Dermis blood vessel endothelial cell (primary cell): Measurements from ENCODE around the gene ADD2. TPM values are rescaled to one million over a fixed set of nuclear protein-coding genes. Genes with fewer than 3 reads are reported as not detected.
A peak's percentile ranks its signal among the peaks of the same experiment; 100 is the strongest.
"Not testable (repeated sequence)": the region's sequence is repeated elsewhere in the genome, so short reads cannot be mapped to it uniquely, and the experiment has no call there.

Experiments
- DNase-seq: peaks from one replicate; pipeline ENCODE4 v3.0.0; 2010
- total RNA-seq: library from RNA; depleted of rRNA; stranded (reverse); fragments of >200 nt; gene quantifications from 2 replicates; pipeline ENCODE4 v1.2.3, GENCODE V29; 2014

The ADD2 gene
- total RNA-seq, result 4.6 and 13.3 TPM in 2 replicates

GRCh38 chr2:70767699-70768589 is at the start of gene ADD2:
Gene ADD2 (minus strand): TSS chr2:70768200. CDS start chr2:70706408, 61,792 bp downstream.
- peak; percentile 45 for DNase-seq

DNA sequence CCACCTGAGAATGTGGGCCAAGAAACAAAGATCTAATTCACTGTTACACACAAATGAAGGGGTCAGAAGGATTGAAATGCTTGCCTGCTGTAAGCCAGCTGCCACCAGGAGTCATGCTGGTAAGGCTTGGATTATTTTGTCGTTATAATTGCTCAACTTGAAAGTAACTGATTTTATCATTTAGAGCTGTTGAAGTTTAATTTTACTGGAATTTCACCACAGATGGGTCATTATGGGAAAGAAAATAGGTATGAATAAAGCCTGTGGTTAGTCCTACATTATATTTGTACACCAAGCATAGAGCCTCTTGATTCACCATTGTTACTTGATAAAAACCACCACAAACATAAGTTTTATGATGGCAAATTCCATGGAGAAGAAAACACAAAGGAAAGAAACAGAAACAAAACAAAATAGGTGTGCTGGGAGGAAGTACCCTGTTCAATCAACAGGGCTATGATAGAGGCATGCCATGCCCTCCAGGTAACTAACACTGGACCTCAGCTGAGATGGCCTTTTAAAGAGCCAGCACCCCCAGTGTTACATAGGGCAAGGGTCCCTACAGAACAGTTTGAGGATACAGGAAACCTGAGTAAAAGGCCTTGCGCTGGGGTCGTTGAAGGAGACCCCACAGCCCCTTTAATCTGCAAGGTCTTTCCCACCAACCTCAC is 49.4 kb upstream of the ADD2 start:
- no peak for DNase-seq

GRCh38 chr2:70816726-70817125 is 48.7 kb upstream of the ADD2 start:
- DNase-seq, result no peak

GRCh38 chr2:70808983-70809958 is 41.3 kb upstream of the ADD2 start:
- DNase-seq, result no peak

DNA sequence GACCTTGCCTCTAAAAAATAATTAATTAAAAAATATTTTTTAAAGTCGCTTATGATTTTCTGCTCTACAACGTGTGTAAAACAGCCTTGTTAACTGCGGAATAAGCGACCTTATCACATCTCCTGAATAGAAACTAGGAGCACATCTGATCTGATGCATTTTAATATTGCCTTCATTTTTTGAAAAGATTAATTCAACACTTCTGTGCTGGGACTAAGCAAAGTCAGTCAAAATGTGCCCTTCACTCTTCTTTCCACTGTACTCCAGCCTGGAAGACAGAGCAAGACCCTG is 39.8 kb upstream of the ADD2 start:
- DNase-seq, result no peak

DNA sequence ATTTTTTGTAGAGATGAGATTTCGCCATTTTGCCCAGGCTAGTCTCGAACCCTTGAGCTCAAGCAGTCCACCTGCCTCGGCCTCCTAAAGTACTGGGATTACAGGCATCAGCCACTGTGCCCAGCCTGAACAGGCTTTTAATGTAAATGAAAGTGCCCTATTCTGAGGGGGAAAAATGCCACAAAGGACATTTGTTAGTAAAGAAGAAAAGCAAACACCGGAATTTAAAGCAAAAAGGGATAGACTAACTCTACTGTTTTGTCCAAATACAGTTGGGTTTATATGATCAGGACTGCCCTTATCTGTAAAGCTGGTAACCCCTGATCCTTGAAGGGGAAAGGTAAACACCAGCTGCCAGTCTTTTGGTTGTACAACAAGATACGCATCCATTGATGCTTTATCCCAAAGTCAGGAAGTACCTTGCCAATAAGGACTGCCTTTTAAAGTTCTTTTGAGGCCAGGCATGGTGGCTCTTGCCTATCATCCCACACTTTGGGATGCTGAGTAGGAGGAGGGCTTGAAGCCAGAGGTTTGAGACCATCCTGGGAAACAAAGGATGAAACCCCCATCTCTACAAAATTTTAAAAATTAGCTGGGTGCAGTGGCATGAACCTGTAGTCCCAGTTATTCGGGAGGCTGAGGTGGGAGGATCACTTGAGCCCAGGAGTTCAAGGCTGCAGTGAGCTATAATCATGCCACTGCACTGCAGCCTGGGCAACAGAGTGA is 39.3 kb upstream of the ADD2 start:
- no peak for DNase-seq

DNA sequence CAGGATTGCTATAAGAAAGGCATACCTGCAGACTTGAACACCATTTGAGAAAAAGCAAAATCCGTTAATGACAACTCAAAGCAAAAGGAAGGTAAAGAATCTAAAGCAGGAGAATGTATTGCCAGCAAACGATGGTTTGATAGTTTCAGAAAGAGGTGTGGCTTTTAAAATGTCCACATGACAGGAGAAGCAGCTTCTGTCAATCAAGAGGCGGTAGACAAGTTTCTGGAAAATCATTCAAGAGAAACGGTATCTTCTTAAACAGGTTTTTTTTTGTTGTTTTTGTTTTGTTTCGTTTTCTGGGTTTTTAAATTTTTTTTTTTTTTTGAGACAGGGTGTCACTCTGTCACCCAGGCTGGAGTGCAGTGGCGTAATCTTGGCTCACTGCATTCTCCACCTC is 38.6 kb upstream of the ADD2 start:
- no peak for DNase-seq

- DNase-seq, result no peak
Observed at GRCh38 chr2:70806013-70806412, 38.0 kb upstream of the ADD2 start.

DNA sequence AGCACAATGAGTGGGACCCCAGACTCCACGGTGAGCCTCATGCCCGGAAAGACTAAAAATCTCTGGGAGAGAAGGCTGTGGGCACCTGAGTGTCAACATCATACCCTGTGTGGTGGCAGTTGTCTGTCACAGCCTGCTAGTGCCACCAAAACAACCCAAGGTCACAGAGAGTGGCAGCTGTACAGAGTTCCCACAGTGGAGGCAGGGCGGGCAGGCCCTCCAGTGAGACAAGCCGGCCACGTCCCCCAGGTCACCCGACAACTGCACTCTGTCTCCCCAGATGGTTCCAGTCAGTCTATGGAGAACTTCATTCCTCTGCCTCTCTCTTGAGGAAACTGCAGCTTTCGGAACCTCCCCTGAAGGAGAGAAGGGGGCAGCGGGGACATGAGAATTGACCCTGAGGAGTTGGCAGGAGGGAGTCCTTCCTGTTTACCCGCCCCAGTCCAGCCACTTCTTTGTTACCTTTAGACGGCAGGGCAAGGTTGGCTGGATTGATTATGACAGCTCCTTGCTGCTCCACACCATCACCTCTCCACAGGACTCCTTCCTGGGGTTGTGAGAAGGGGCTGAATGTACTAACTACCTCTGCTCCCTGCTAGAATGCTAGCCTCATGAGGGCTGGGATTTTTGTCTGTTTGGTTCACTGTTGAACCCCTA is 33.7 kb upstream of the ADD2 start:
- DNase-seq, result no peak

- no peak for DNase-seq
Observed at GRCh38 chr2:70799706-70800105, 31.7 kb upstream of the ADD2 start.

DNA sequence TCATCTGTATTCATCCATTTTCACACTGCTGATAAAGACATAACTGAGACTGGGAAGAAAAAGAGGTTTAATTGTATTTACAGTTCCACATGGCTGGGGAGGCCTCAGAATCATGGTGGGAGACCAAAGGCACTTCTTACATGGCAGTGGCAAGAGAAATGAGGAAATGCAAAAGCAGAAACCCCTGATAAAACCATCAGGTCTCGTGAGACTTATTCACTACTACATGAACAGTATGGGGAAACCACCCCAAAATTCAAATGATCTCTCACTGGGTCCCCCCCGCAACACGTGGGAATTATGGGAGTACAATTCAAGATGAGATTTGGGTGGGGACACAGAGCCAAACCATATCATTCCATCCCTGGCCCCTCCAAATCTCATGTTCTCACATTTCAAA is 30.0 kb upstream of the ADD2 start:
- not testable (repeated sequence) for DNase-seq

DNA sequence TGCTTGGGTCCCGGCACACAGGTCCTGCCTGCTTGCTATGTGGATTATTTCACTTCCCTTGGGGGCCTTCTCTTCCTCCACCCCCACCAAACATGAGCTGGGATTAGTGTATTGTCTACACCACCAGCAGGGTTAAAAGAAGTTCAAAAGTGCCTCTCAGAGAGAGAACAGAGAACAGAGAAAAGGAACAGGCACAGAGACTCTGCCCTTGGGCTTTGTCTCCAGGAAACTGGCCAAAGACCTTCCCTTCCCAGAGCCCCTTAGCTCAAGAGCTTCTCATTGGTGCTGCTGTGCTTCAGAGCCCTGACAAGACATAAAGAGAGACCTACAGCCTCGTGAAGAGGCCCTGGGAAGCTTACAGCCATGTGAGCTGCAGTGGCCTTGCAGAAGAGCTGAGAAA is 29.5 kb upstream of the ADD2 start:
- DNase-seq, result no peak

DNA sequence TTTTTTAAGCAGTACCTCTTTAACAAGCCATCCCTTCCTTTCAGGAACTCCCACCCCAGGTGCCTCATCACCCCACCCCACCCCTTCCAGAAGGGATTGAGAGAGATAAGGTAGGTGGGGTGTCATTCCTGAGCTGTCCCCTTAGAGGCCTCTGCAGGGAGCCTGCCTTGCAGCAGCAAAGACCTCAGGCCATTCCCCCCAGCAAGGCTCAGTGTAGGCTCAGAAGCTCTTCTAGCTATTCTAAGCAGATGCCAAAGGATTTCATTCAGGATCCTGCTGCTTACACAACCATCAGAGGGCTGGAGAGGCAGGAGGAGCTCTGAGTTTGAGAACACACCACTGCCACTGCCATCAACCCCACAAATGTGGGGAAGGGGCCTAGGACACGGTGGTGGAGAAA is 28.3 kb upstream of the ADD2 start:
- DNase-seq, result no peak

DNA sequence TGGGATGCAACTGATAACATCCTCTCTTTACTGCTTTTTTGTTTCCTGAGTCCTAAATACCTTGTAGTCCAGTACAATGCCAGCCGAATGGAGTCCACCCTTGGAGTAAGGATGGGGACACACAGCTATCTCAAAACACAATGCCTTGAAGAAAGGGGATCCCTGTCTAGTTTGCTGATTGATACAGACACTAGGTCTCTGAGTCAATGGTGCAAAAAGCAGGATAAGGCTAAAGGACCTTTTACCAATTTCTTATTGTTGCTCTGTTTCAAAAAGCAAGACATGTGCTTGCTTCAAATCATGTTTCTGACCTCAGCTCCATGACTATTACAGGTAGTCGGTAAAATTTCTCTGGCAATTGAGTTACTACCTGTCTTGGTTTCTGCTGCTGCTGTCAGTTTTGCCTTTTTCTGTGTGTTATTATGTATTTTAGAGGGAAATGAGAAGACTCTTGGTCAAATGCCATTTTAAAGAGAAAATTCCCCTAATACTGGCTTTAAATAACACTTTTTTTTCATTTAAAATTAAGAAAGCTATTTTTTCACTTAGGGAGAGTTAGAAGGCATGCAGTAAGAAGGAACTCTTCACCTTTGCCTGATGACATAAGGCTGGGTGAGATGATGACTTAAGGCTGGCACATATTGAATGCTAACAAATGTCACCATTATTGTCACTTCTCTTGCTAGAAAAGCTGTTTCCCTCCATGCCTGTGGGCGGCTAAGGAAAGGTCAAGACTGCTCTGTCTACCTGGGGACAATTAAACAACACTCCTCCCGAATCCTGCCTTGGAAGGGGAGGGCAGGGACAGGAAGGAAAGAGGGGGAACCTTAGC is 27.4 kb upstream of the ADD2 start:
- no peak for DNase-seq

GRCh38 chr2:70793450-70793849 is 25.4 kb upstream of the ADD2 start:
- DNase-seq, result no peak

DNA sequence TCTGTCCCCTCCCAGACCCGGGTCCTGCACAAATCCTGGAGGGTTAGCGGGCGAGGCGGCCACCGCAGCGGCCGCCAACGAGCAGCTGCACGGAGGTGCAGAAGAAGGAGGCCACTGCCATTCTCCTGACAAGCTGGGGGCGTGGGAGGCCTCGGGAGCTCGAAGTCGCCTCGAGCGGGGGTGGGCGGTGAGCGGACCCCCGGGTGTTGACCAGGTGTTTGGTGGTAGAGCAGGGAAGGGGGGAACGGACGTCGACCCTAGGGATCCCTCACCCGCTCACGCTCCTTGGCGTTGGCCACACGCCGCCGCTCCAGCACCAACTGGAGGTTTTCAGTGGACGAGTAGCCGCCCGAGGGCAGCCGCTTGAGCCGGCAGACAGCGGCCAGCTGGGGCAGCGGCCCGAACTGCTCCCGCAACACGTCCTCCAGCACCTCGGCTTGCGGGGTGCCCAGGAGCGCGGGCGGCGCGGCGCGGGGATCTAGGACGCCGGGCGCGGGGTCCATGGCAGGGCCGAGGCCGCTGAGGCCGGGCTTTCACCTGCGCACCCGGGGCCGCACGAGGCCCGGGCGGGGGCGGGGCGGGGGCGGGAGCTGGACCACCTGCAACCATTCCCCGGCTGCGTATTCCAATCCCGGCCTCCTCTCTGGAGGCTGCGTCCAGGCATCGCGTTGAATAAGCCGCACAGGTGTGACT is 22.3 kb upstream of the ADD2 start, which contains the start of gene FIGLA:
Gene FIGLA, minus strand, starts transcription at position 508 of the 693 bp plus-strand sequence. Its CDS starts 5 bp downstream, at position 503.
- DNase-seq, result peak; percentile 29

GRCh38 chr2:70789304-70790135 is 21.5 kb upstream of the ADD2 start:
- DNase-seq, result peak; percentile 85

DNA sequence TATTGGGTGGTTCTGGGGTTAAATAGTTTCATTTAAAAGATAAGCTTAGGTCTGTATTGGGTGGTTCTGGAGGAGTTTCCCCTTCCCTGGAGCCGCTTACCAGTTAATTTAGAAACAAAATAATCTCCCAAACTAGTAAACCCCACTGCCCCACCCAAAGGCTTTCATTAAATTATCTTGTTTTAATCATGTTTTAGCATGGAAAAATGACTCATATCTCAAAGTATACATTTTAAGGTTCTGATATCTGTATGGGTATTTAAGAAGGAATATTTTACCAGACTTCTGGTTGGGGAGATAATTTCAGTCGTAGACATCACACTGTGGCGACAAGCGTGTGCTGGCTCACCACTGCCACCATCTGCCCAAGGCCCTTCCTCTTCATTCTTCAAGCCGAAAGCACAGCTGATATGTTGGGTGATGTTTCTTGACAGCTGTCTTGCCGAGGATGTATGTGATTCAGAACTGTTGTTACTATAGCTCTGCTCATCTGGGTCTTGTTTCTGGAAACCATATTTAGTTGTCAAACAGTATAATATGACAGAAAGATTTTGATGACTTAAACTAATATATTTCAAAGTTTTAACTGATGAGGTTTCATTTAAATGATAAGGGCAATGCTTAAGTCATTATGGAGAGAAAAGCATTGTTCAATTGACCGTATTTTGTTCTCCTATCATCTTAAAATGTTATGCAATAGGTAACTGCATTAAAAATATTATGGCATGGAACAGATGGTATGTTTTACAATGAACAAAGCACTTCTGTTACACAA is 17.3 kb upstream of the ADD2 start:
- DNase-seq, result peak; percentile 64
